ENCODE measurements around the gene NPY. TPM values are rescaled to one million over a fixed set of nuclear protein-coding genes. Genes with fewer than 3 reads are reported as not detected.

NPY gene
- polyA plus RNA-seq, 1 of the 3 experiments (the other 2 are of a cell fraction): 2.6 TPM

- no peak for TF ChIP-seq CTCF (IDR thresholded peaks at IDR 0.05)
- no peak for TF ChIP-seq RCOR1 (IDR thresholded peaks at IDR 0.05; ENCODE audit: low read length)
- no peak for TF ChIP-seq PBX3 (IDR thresholded peaks at IDR 0.05)
- no peak for TF ChIP-seq NFIC (IDR thresholded peaks at IDR 0.05; ENCODE audit: borderline replicate concordance)
- TF ChIP-seq POLR2AphosphoS5 (IDR thresholded peaks at IDR 0.05; ENCODE audit: low read depth, low read length): no peak
- no peak for TF ChIP-seq JUND (IDR thresholded peaks at IDR 0.05)
- no peak for TF ChIP-seq FOXM1 (IDR thresholded peaks at IDR 0.05; ENCODE audit: low read depth)
- TF ChIP-seq, protein P1, sequence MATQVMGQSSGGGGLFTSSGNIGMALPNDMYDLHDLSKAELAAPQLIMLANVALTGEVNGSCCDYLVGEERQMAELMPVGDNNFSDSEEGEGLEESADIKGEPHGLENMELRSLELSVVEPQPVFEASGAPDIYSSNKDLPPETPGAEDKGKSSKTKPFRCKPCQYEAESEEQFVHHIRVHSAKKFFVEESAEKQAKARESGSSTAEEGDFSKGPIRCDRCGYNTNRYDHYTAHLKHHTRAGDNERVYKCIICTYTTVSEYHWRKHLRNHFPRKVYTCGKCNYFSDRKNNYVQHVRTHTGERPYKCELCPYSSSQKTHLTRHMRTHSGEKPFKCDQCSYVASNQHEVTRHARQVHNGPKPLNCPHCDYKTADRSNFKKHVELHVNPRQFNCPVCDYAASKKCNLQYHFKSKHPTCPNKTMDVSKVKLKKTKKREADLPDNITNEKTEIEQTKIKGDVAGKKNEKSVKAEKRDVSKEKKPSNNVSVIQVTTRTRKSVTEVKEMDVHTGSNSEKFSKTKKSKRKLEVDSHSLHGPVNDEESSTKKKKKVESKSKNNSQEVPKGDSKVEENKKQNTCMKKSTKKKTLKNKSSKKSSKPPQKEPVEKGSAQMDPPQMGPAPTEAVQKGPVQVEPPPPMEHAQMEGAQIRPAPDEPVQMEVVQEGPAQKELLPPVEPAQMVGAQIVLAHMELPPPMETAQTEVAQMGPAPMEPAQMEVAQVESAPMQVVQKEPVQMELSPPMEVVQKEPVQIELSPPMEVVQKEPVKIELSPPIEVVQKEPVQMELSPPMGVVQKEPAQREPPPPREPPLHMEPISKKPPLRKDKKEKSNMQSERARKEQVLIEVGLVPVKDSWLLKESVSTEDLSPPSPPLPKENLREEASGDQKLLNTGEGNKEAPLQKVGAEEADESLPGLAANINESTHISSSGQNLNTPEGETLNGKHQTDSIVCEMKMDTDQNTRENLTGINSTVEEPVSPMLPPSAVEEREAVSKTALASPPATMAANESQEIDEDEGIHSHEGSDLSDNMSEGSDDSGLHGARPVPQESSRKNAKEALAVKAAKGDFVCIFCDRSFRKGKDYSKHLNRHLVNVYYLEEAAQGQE (IDR thresholded peaks at IDR 0.05; ENCODE audit: low read depth, low read length): no peak
- no peak for TF ChIP-seq NRF1 (IDR thresholded peaks at IDR 0.05; ENCODE audit: low read depth, low read length)
- no peak for TF ChIP-seq EZH2phosphoT487 (IDR thresholded peaks at IDR 0.05; ENCODE audit: borderline replicate concordance, low read depth)
Observed at GRCh38 chr7:24340727-24341126, 56.7 kb downstream of the NPY start (continued).
